ENCODE measurements around the gene LRRN3.

DNA sequence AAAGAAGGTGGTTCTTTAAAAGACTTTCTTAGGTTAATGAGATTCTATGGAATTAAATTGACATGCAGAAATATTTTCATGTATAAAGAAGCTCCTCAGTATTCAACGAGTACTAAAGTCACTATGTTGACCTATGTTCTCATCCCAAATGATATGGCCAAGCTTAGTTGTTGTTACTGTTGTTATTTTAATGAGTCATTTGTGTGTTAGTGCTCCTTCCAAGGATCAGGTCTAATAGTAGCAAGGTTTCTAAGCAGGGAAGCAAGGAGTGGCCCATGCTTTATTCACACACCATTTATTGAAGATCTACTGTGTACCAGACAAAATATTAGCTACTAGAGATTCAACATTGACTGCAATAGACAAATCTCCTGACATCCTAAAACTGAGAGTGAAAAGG is 41.9 kb downstream of the LRRN3 start:
- no peak for TF ChIP-seq CTCF (IDR thresholded peaks at IDR 0.05; ENCODE audit: insufficient read depth, low read depth, low read length)
- no peak for TF ChIP-seq EZH2 (IDR thresholded peaks at IDR 0.05; ENCODE audit: insufficient read depth, low read length)
